GM12878 (cell line): ENCODE measurements around the gene RAB40B. TPM values are rescaled to one million over a fixed set of nuclear protein-coding genes. Genes with fewer than 3 reads are reported as not detected.
A peak's percentile ranks its signal among the peaks of the same experiment; 100 is the strongest.

Source experiments
- ATF7 ChIP-seq: fragments of 450-650 bp; IDR thresholded peaks from 2 replicates; pipeline ENCODE4 v1.6.1; 2016; ENCODE audit warnings: low read depth, mild to moderate bottlenecking
- BRCA1 ChIP-seq: IDR thresholded peaks from 2 replicates; pipeline ENCODE4 v1.6.1; 2011; ENCODE audit warnings: low read depth, low read length, improper control_type of control experiment
- HDAC6 ChIP-seq: fragments of 200-600 bp; sonication (generic); IDR thresholded peaks from one replicate; pipeline ENCODE4 v1.8.0; 2017; ENCODE audit warnings: antibody characterized with exemption; ENCODE audit not compliant: unreplicated experiment
- NFYA ChIP-seq: IDR thresholded peaks from 2 replicates; pipeline ENCODE4 v1.6.1; 2011; ENCODE audit warnings: low read depth, mild to moderate bottlenecking, low read length, improper control_type of control experiment, borderline replicate concordance
- PAX8 ChIP-seq: fragments of 450-650 bp; IDR thresholded peaks from 2 replicates; pipeline ENCODE4 v1.6.1; 2017; ENCODE audit warnings: mild to moderate bottlenecking, moderate library complexity
- RAD21 ChIP-seq: IDR thresholded peaks from 2 replicates; pipeline ENCODE4 v1.6.1; 2011; ENCODE audit warnings: mild to moderate bottlenecking, low read depth, low read length, moderate library complexity; ENCODE audit not compliant: insufficient read depth
- RUNX3 ChIP-seq: IDR thresholded peaks from 2 replicates; pipeline ENCODE4 v1.6.1; 2012; ENCODE audit warnings: low read length, inconsistent platforms
- SMARCA5 ChIP-seq: fragments of 450-650 bp; IDR thresholded peaks from 2 replicates; pipeline ENCODE4 v1.6.1; 2017; ENCODE audit warnings: mild to moderate bottlenecking
- SMC3 ChIP-seq: IDR thresholded peaks from 2 replicates; pipeline ENCODE4 v1.6.1; 2011; ENCODE audit warnings: low read length, improper control_type of control experiment, borderline replicate concordance
- SPI1 ChIP-seq: IDR thresholded peaks from 2 replicates; pipeline ENCODE4 v1.6.1; 2011; ENCODE audit warnings: low read depth, mild to moderate bottlenecking, low read length, moderate library complexity, borderline replicate concordance; ENCODE audit not compliant: insufficient read depth
- STAT3 ChIP-seq: IDR thresholded peaks from 2 replicates; pipeline ENCODE4 v1.6.1; 2011; ENCODE audit warnings: low read depth, low read length, improper control_type of control experiment
- TBL1XR1 ChIP-seq: IDR thresholded peaks from 2 replicates; pipeline ENCODE4 v1.6.1; 2012; ENCODE audit warnings: low read depth, low read length, improper control_type of control experiment
- TCF12 ChIP-seq: IDR thresholded peaks from 2 replicates; pipeline ENCODE4 v1.6.1; 2011; ENCODE audit warnings: low read depth, mild to moderate bottlenecking, low read length
- YBX1 ChIP-seq: fragments of 450-650 bp; IDR thresholded peaks from 2 replicates; pipeline ENCODE4 v1.6.1; 2016; ENCODE audit warnings: antibody characterized with exemption
- ZBTB33 ChIP-seq: fragments of 450-650 bp; IDR thresholded peaks from 2 replicates; pipeline ENCODE4 v1.6.1; 2017; ENCODE audit warnings: mild to moderate bottlenecking
- polyA plus RNA-seq, 11 experiments: library from polyadenylated mRNA; depleted of rRNA in 4 of 11; unstranded in 6 of 11; stranded (reverse) in 5 of 11; fragments of >200 nt; fragmentation: Nextera tagmentation in 4 of 11; fragmentation: Illumina TruSeq in 1 of 11; extraction: Ambion mirVana in 4 of 11; extraction: Trizol in 1 of 11; gene quantifications; 1 replicate in 1 of 11; 2 replicates in 10 of 11; pipeline versions ENCODE4 v1.2.1 to v1.2.3, GENCODE V29; 2011 to 2016; ENCODE audit warnings: inconsistent platforms in 2 of 11, missing spikeins in 2 of 11, low read depth in 1 of 11
- total RNA-seq, 4 experiments: library from RNA; depleted of rRNA in 3 of 4; stranded (reverse); fragments of >200 nt in 3 of 4; fragmentation: Illumina TruSeq in 1 of 4; extraction: Trizol in 1 of 4; gene quantifications; 2 replicates each; pipeline versions ENCODE4 v1.2.1 to v1.2.3, GENCODE V29; 2013 to 2021
- TF ChIP-seq, protein P1 (sequence below): IDR thresholded peaks from 2 replicates; pipeline ENCODE4 v1.6.1; 2012; ENCODE audit warnings: low read length, inconsistent platforms
- TF ChIP-seq, protein P2 (sequence below): fragments of 450-650 bp; IDR thresholded peaks from 2 replicates; pipeline ENCODE4 v1.6.1; 2014; ENCODE audit warnings: mild to moderate bottlenecking
- TF ChIP-seq, protein P3 (sequence below): fragments of 450-650 bp; conservative IDR thresholded peaks from 2 replicates; pipeline ENCODE4 v1.6.1; 2017; ENCODE audit warnings: mild to moderate bottlenecking, moderate library complexity

Gene RAB40B
- total and polyA plus RNA-seq, 10 of the 15 experiments (the other 5 are each of a cell fraction or from before 2014, with no cell fraction given): 0.06 to 2.8 (median 1.4) TPM

DNA sequence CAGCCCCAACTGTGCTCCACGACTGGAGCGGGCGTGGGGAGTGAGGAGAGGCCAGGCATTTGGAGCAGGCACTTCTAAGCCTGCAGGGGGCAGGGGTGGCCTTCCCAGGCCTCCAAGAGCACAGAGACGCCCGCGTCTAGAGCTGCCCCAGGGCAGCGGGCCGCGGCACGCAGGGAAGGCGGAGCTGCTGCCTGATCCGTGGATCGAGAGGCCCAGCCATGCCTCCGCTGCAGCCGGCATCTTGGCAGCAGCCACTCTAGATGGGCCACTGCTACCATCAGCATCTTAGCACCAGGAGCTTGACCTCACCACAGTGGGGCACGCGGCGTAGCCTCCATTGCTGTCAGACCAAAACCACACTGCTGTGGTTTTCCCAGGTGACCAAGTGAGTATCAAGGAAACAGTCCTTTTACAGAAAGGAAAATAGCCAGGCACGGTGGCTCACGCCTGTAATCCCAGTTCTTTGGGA lies 29.8 kb downstream of the RAB40B start (continued):
- no peak for TF ChIP-seq TBL1XR1
- TF ChIP-seq BRCA1: no peak
- TF ChIP-seq HDAC6: no peak
- TF ChIP-seq ZBTB33: peak; percentile 56; the same call in 1 of the 2 replicates
- TF ChIP-seq NFYA: no peak
- peak; percentile 74 for TF ChIP-seq RAD21
- TF ChIP-seq ATF7: no peak
- peak; percentile 69 for TF ChIP-seq RUNX3
- no peak for TF ChIP-seq STAT3
- TF ChIP-seq TCF12: no peak
- no peak for TF ChIP-seq SMARCA5
- TF ChIP-seq, protein P1, sequence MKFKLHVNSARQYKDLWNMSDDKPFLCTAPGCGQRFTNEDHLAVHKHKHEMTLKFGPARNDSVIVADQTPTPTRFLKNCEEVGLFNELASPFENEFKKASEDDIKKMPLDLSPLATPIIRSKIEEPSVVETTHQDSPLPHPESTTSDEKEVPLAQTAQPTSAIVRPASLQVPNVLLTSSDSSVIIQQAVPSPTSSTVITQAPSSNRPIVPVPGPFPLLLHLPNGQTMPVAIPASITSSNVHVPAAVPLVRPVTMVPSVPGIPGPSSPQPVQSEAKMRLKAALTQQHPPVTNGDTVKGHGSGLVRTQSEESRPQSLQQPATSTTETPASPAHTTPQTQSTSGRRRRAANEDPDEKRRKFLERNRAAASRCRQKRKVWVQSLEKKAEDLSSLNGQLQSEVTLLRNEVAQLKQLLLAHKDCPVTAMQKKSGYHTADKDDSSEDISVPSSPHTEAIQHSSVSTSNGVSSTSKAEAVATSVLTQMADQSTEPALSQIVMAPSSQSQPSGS: no peak
- TF ChIP-seq, protein P2, sequence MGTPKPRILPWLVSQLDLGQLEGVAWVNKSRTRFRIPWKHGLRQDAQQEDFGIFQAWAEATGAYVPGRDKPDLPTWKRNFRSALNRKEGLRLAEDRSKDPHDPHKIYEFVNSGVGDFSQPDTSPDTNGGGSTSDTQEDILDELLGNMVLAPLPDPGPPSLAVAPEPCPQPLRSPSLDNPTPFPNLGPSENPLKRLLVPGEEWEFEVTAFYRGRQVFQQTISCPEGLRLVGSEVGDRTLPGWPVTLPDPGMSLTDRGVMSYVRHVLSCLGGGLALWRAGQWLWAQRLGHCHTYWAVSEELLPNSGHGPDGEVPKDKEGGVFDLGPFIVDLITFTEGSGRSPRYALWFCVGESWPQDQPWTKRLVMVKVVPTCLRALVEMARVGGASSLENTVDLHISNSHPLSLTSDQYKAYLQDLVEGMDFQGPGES: no peak
- no peak for TF ChIP-seq SPI1
- TF ChIP-seq, protein P3, sequence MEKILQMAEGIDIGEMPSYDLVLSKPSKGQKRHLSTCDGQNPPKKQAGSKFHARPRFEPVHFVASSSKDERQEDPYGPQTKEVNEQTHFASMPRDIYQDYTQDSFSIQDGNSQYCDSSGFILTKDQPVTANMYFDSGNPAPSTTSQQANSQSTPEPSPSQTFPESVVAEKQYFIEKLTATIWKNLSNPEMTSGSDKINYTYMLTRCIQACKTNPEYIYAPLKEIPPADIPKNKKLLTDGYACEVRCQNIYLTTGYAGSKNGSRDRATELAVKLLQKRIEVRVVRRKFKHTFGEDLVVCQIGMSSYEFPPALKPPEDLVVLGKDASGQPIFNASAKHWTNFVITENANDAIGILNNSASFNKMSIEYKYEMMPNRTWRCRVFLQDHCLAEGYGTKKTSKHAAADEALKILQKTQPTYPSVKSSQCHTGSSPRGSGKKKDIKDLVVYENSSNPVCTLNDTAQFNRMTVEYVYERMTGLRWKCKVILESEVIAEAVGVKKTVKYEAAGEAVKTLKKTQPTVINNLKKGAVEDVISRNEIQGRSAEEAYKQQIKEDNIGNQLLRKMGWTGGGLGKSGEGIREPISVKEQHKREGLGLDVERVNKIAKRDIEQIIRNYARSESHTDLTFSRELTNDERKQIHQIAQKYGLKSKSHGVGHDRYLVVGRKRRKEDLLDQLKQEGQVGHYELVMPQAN: no peak
- no peak for TF ChIP-seq PAX8
- peak; percentile 51; the same call in 1 of the 2 replicates for TF ChIP-seq SMC3
- no peak for TF ChIP-seq YBX1
